Measurements from ENCODE around the gene CLASP2.

CLASP2 gene

GRCh38 chr3:33592999-33593398 lies 125.1 kb downstream of the CLASP2 start:
- Histone ChIP-seq H3K27me3 (no peaks in the 10 kb centered on the region), H3K9me3 (no peaks in the 10 kb centered on the region), H3K4me3 (ENCODE audit: low read depth, low read length) (no peak overlapping the region), H3K4me1 (no peaks in the 10 kb centered on the region), H3K36me3 (no peaks in the 10 kb centered on the region)
- DNase-seq, result no peak
- TF ChIP-seq CTCF (IDR thresholded peaks at IDR 0.05; ENCODE audit: low read depth, low read length), result no peak

- Histone ChIP-seq H3K36me3 (no peaks in the 10 kb centered on the region), H3K27me3 (no peaks in the 10 kb centered on the region), H3K4me1 (no peaks in the 10 kb centered on the region), H3K9me3 (no peaks in the 10 kb centered on the region), H3K4me3 (ENCODE audit: low read depth, low read length) (no peak overlapping the region)
- TF ChIP-seq CTCF (IDR thresholded peaks at IDR 0.05; ENCODE audit: low read depth, low read length), result no peak
- no peak for DNase-seq
Observed at GRCh38 chr3:33590541-33590940, 127.5 kb downstream of the CLASP2 start.

- Histone ChIP-seq H3K36me3 (no peaks in the 10 kb centered on the region), H3K4me1 (no peaks in the 10 kb centered on the region)
Observed at GRCh38 chr3:33586402-33586801, 131.7 kb downstream of the CLASP2 start.

GRCh38 chr3:33582234-33582633 lies 135.8 kb downstream of the CLASP2 start:
- Histone ChIP-seq H3K36me3 (no peaks in the 10 kb centered on the region), H3K9me3 (no peaks in the 10 kb centered on the region), H3K4me1 (no peaks in the 10 kb centered on the region), H3K4me3 (ENCODE audit: low read depth, low read length) (no peak overlapping the region), H3K27me3 (no peaks in the 10 kb centered on the region)
- TF ChIP-seq CTCF (IDR thresholded peaks at IDR 0.05; ENCODE audit: low read depth, low read length), result no peak
- DNase-seq, result no peak

More at GRCh38 chr3:33586402-33586801, 131.7 kb downstream of the CLASP2 start:
- H3K4me3 ChIP-seq (ENCODE audit: low read depth, low read length), result no peak overlapping the region
- TF ChIP-seq CTCF (IDR thresholded peaks at IDR 0.05; ENCODE audit: low read depth, low read length), result no peak
- no peaks in the 10 kb centered on the region for H3K9me3 ChIP-seq
- H3K27me3 ChIP-seq, result no peaks in the 10 kb centered on the region
- DNase-seq, result no peak

- TF ChIP-seq CTCF (IDR thresholded peaks at IDR 0.05; ENCODE audit: low read depth, low read length), result no peak
- no peaks in the 10 kb centered on the region for H3K9me3 ChIP-seq
- H3K27me3 ChIP-seq, result no peaks in the 10 kb centered on the region
- H3K4me1 ChIP-seq, result no peaks in the 10 kb centered on the region
- H3K4me3 ChIP-seq (ENCODE audit: low read depth, low read length), result no peak overlapping the region
- no peaks in the 10 kb centered on the region for H3K36me3 ChIP-seq
- no peak for DNase-seq
Observed at GRCh38 chr3:33581666-33582065, 136.4 kb downstream of the CLASP2 start.

GRCh38 chr3:33579840-33580239 lies 138.2 kb downstream of the CLASP2 start:
- Histone ChIP-seq H3K27me3 (no peaks in the 10 kb centered on the region), H3K4me3 (ENCODE audit: low read depth, low read length) (no peak overlapping the region), H3K9me3 (no peaks in the 10 kb centered on the region), H3K4me1 (no peaks in the 10 kb centered on the region), H3K36me3 (no peaks in the 10 kb centered on the region)
- TF ChIP-seq CTCF (IDR thresholded peaks at IDR 0.05; ENCODE audit: low read depth, low read length), result no peak
- DNase-seq, result no peak

All from BE2C (cell line).